ENCODE data around the gene DGKZ.

Gene DGKZ

DNA sequence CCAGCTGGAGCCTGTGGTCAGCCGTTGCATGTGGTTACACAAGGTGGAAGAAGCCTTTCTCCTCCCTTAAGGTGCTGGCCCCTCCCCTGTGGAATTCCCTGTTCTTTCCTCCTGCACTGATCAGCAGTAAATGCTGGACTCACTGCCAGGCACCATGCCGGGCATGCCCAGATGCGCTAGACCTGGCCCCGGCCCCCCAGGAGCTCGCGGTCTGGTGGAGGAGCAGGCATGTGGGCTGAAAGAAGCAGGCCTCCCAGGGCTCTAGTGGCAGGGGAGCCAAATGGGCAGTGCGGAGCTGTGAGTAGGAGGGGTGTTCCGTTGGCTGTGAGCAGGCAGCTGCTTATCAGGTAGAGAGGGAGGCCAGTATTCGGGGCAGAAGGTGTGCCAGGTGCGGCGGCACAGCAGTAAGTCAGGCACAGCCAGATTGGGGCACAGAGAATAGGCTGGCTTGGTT lies 10.2 kb downstream of the DGKZ start:
- H3K9me3 ChIP-seq (ENCODE audit: low read length), result no peaks in the 10 kb centered on the region
- H3K4me1 ChIP-seq (ENCODE audit: insufficient read depth, low read length), result peaks cover 16% of the 10 kb centered on the region
- H2AFZ ChIP-seq (ENCODE audit: low read depth, low read length), result no peak overlapping the region
- H3K27me3 ChIP-seq (ENCODE audit: insufficient read depth, low read length), result no peaks in the 10 kb centered on the region
- H3K4me3 ChIP-seq (ENCODE audit: low read length), result no peak overlapping the region
- no peaks in the 10 kb centered on the region for H3K36me3 ChIP-seq (ENCODE audit: insufficient read depth, low read length)

DNA sequence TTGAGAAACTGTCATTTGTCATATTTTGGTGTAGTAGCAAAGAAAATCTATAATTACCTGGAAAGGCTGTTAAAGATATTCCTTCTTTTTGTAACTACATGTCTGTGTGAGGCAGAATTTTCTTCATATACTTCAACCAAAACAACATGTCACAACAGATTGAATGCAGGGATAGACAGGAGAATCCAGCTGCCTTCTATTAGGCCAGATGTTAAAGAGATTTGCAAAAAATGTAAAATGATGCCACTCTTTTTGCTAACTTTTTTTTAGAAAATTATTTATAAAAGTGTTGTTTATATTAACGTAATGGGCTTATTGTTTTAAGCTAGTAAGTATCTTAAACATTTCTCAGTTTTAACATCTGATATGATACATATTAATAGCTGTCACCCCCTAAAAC lies 12.7 kb downstream of the DGKZ start:
- Histone ChIP-seq H2AFZ (ENCODE audit: low read depth, low read length) (no peak overlapping the region), H3K36me3 (ENCODE audit: insufficient read depth, low read length) (no peaks in the 10 kb centered on the region), H3K4me1 (ENCODE audit: insufficient read depth, low read length) (peaks cover 27% of the 10 kb centered on the region), H3K4me3 (ENCODE audit: low read length) (no peak overlapping the region), H3K27me3 (ENCODE audit: insufficient read depth, low read length) (no peaks in the 10 kb centered on the region), H3K9me3 (ENCODE audit: low read length) (no peaks in the 10 kb centered on the region)

DNA sequence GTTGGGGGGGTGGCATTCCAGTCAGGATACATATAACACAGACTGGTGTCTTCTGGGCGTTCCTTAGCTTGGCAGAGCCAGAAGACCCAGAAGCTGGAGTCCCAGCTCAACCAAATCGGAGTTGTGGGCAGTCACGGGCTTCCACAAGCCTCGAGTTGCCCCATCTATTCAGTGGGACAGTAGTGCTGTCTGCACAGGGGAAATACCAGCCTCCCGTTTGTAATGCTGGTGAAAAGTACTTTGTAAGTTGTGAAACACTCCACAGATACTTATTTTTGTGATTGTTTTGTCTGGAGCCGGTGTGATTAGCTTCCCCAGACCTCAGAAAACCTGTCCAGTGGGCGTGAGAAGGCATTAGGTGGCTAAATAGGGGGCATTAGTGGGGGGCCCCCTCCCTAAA lies 13.6 kb downstream of the DGKZ start:
- H3K4me3 ChIP-seq (ENCODE audit: low read length), result no peak overlapping the region
- H2AFZ ChIP-seq (ENCODE audit: low read depth, low read length), result no peak overlapping the region
- no peaks in the 10 kb centered on the region for H3K9me3 ChIP-seq (ENCODE audit: low read length)
- no peaks in the 10 kb centered on the region for H3K27me3 ChIP-seq (ENCODE audit: insufficient read depth, low read length)
- H3K36me3 ChIP-seq (ENCODE audit: insufficient read depth, low read length), result no peaks in the 10 kb centered on the region
- H3K4me1 ChIP-seq (ENCODE audit: insufficient read depth, low read length), result peaks cover 27% of the 10 kb centered on the region

DNA sequence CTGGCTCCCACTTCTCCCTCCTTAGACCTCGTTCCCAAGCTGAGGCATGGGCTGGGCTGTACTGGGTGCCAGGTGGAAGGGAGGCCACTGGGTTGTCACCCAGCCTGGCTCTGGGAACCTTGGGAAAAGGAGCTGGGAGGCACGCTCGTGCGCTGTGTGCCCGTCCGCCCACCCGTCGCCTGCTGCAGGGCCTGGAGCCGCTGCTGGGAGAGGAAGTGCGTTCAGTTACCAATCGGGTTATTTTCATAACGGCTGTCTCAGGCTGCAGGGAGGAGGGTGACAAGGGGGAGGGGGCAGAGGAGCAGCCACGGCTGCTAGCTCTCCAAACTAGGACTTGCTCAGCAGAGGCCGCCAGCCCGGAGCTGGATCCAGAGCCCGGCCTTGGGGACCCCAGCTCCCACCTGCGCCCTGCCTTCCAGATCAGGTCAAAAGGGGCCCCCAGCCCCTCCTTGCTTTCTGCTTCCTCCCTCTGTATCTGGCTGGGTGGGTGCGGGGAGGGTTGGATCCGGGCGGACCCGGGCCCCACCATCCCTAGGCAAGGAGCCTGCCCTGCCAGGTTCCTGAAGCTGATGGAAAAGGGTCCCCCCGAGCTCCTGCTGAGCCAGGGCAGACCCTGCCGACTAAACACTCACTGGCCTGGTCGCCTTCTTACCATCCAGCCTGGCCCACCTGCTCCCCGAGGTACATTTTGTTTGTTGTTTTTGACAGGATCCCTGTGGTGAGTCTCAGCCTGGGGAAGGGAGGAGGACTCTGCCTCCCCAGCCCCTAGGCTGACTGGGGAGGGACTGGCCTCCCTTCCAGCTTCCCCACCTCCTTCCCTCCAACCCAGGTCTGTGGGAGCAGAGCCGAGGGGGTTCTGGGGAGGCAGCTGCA lies 14.3 kb downstream of the DGKZ start:
- H3K4me3 ChIP-seq (ENCODE audit: low read length), result no peak overlapping the region
- H2AFZ ChIP-seq (ENCODE audit: low read depth, low read length), result no peak overlapping the region
- no peaks in the 10 kb centered on the region for H3K9me3 ChIP-seq (ENCODE audit: low read length)
- no peaks in the 10 kb centered on the region for H3K36me3 ChIP-seq (ENCODE audit: insufficient read depth, low read length)
- H3K27me3 ChIP-seq (ENCODE audit: insufficient read depth, low read length), result no peaks in the 10 kb centered on the region
- peaks cover 27% of the 10 kb centered on the region for H3K4me1 ChIP-seq (ENCODE audit: insufficient read depth, low read length)

DNA sequence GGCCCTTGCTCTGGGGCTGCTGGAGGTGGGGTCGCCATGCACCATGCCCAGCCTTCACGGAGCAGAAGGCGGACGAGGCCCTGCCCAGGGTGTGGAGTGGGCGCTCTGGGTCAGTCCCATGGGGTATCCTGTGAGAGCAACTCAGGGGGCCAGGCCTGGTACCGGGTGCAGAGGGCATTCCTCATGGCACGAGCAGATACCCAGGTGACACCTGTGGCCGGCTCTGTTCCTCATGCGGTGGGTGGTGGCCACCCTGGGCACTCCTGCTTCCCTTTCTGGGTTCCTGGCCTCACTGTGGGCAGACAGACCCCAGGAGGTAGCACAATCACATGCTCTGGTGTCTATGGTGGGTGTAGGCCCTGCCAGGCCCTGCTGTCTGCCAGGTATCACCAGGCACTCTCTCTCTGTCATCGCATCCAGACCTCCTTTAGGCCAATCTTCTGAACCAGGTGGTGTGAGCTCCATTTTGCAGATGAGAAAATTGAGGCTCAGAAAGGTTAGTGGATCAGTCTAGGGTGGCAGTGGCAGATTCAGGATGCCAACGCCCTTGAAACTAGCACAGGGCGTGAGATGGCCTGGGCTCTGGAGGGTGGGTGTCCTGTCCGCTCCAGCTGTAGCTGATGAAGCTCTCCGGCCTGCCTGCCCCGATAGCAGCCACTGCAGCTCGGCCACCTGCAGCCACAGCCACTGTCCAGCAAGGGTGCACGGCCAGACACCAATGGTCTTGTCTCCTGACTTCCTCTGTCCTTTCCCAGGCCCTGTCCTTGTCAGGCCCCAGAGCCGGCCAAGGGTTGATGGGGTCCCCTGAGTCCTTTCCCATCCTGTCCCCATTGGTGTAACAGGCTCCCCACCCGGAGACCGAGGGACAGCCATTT lies 15.1 kb downstream of the DGKZ start:
- Histone ChIP-seq H3K4me3 (ENCODE audit: low read length) (no peak overlapping the region), H2AFZ (ENCODE audit: low read depth, low read length) (no peak overlapping the region), H3K36me3 (ENCODE audit: insufficient read depth, low read length) (no peaks in the 10 kb centered on the region), H3K27me3 (ENCODE audit: insufficient read depth, low read length) (no peaks in the 10 kb centered on the region), H3K9me3 (ENCODE audit: low read length) (no peaks in the 10 kb centered on the region), H3K4me1 (ENCODE audit: insufficient read depth, low read length) (peaks cover 27% of the 10 kb centered on the region)

DNA sequence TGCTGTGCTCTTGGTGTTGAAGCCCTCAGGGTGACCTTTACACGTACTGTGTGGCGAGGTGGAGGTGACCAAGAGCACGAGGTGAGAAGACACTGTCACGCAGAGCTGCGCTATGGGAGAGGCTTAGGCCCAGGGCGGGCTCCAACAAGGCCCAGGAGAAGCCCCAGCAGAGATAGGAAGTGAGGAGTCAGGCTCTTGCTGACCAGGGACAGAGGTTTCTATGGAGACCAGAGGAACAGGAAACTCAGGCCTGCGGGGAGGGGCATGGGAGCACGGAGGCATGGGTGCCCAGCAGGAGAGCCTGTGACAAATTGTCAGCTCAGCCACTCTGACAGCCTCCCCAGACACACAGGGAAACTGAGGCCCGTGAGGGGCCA lies 15.8 kb downstream of the DGKZ start:
- H3K4me3 ChIP-seq (ENCODE audit: low read length), result no peak overlapping the region

DNA sequence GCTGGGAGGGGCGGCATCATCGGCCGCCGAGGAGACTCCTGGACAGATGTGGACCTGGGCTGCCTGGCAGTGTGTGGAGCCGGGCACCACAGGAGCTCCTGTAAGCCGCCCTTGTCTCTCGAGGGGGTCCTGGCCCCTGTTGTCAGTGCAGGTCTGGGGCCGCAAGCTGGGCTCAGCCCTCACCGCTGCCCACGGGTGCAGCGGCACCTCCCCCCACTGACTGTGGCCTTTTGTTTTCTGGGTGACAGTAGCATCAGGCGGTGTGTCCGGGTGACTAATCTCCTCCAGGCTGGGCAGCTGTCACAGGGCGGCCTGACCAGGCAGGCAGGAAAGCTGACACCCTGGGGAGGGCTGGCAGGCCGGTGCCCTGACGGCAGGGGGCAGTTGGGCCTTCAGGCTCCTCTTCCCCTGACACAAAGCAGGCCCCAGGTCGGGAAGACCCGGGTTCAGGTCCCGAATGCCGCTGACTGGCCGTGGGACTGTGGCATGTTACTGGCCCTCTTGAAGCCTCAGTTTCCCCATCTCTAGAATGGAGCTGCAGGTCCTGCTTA lies 16.3 kb downstream of the DGKZ start:
- Histone ChIP-seq H3K4me3 (ENCODE audit: low read length) (no peak overlapping the region), H3K4me1 (ENCODE audit: insufficient read depth, low read length) (peaks cover 27% of the 10 kb centered on the region), H3K9me3 (ENCODE audit: low read length) (no peaks in the 10 kb centered on the region), H3K36me3 (ENCODE audit: insufficient read depth, low read length) (peaks cover 2% of the 10 kb centered on the region), H3K27me3 (ENCODE audit: insufficient read depth, low read length) (no peaks in the 10 kb centered on the region), H2AFZ (ENCODE audit: low read depth, low read length) (no peak overlapping the region)

More for the DNA sequence above, 15.8 kb downstream of the DGKZ start:
- Histone ChIP-seq H2AFZ (ENCODE audit: low read depth, low read length) (no peak overlapping the region), H3K36me3 (ENCODE audit: insufficient read depth, low read length) (no peaks in the 10 kb centered on the region), H3K4me1 (ENCODE audit: insufficient read depth, low read length) (peaks cover 27% of the 10 kb centered on the region), H3K9me3 (ENCODE audit: low read length) (no peaks in the 10 kb centered on the region), H3K27me3 (ENCODE audit: insufficient read depth, low read length) (no peaks in the 10 kb centered on the region)

DNA sequence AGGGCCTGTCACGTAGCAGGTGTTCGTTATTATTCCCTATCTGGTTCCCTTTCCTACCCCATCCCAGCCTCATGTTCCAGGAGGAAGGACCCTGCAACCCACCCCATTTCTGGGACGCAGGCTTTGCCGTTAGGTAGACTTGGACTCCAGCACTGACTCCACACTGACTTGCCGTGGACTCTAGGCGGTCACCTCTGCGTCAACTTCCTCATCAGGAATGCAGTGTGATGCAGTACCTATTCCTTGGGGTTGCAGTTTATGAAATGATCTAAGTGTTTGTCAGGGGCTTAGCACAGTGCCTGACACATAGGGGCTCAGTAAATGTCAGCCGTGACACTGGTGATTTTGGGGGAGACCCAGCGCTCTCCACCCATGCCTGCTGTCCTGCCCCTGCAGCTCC lies 16.8 kb downstream of the DGKZ start:
- Histone ChIP-seq H2AFZ (ENCODE audit: low read depth, low read length) (no peak overlapping the region), H3K4me1 (ENCODE audit: insufficient read depth, low read length) (peaks cover 27% of the 10 kb centered on the region), H3K9me3 (ENCODE audit: low read length) (no peaks in the 10 kb centered on the region), H3K36me3 (ENCODE audit: insufficient read depth, low read length) (peaks cover 2% of the 10 kb centered on the region), H3K4me3 (ENCODE audit: low read length) (no peak overlapping the region), H3K27me3 (ENCODE audit: insufficient read depth, low read length) (no peaks in the 10 kb centered on the region)

DNA sequence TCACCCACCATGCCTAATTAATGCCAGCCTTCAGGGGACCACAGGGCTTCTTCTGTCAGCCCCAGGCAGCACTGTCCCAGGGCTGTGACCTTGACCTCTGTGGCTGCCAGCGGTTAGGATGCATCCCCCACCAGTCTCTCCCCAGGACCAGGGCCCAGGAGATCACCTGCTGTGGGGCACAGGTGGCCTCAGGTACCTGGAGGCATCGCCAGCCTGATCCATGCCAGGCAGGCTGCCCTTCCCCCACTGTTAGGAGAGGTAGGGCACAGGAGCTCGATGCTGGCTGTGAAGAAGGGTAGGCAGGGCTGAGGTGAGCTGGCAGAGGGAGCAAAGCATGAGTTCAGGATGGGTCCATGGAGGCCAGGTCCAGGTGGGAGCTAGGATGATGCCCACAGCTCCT lies 17.5 kb downstream of the DGKZ start:
- no peaks in the 10 kb centered on the region for H3K27me3 ChIP-seq (ENCODE audit: insufficient read depth, low read length)

DNA sequence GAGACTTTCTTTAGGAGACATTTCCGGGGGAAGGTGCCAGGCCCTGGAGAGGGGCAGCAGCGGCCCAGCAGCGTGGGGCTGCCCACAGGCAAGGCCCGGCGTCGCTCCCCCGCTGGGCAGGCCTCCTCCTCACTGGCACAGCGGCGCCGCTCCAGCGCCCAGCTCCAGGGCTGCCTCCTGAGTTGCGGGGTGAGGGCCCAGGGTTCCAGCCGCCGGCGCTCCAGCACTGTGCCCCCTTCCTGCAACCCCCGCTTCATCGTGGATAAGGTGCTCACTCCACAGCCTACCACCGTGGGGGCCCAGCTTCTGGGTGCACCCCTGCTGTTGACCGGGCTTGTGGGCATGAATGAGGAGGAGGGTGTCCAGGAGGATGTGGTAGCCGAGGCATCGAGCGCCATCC lies 19.0 kb downstream of the DGKZ start:
- H3K4me3 ChIP-seq (ENCODE audit: low read length), result no peak overlapping the region

More for the DNA sequence above, 17.5 kb downstream of the DGKZ start:
- H3K4me1 ChIP-seq (ENCODE audit: insufficient read depth, low read length), result peaks cover 27% of the 10 kb centered on the region
- peaks cover 2% of the 10 kb centered on the region for H3K36me3 ChIP-seq (ENCODE audit: insufficient read depth, low read length)
- no peak overlapping the region for H3K4me3 ChIP-seq (ENCODE audit: low read length)
- no peaks in the 10 kb centered on the region for H3K9me3 ChIP-seq (ENCODE audit: low read length)
- no peak overlapping the region for H2AFZ ChIP-seq (ENCODE audit: low read depth, low read length)

DNA sequence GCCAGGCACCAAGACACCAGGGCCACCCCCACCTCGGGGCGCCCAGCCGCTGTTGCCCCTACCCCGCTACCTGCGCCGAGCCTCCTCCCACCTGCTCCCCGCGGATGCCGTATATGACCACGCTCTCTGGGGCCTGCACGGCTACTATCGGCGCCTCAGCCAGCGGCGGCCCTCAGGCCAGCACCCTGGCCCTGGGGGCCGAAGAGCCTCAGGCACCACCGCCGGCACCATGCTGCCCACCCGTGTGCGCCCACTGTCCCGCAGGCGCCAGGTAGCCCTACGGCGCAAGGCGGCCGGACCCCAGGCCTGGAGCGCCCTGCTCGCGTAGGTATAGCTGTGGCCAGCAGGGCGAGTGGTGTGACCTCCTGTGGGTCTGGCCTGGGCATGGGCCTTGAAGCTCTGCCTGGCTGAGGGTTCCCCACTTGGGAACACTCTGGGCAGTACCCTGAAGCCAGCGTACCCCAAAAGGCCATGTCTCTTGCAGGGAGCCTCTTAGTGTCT lies 19.4 kb downstream of the DGKZ start:
- Histone ChIP-seq H3K4me3 (ENCODE audit: low read length) (no peak overlapping the region), H3K4me1 (ENCODE audit: insufficient read depth, low read length) (peaks cover 19% of the 10 kb centered on the region)

More for the DNA sequence above, 19.0 kb downstream of the DGKZ start:
- no peaks in the 10 kb centered on the region for H3K27me3 ChIP-seq (ENCODE audit: insufficient read depth, low read length)
- no peak overlapping the region for H2AFZ ChIP-seq (ENCODE audit: low read depth, low read length)
- H3K9me3 ChIP-seq (ENCODE audit: low read length), result no peaks in the 10 kb centered on the region
- H3K4me1 ChIP-seq (ENCODE audit: insufficient read depth, low read length), result peaks cover 23% of the 10 kb centered on the region
- H3K36me3 ChIP-seq (ENCODE audit: insufficient read depth, low read length), result peaks cover 2% of the 10 kb centered on the region

DNA sequence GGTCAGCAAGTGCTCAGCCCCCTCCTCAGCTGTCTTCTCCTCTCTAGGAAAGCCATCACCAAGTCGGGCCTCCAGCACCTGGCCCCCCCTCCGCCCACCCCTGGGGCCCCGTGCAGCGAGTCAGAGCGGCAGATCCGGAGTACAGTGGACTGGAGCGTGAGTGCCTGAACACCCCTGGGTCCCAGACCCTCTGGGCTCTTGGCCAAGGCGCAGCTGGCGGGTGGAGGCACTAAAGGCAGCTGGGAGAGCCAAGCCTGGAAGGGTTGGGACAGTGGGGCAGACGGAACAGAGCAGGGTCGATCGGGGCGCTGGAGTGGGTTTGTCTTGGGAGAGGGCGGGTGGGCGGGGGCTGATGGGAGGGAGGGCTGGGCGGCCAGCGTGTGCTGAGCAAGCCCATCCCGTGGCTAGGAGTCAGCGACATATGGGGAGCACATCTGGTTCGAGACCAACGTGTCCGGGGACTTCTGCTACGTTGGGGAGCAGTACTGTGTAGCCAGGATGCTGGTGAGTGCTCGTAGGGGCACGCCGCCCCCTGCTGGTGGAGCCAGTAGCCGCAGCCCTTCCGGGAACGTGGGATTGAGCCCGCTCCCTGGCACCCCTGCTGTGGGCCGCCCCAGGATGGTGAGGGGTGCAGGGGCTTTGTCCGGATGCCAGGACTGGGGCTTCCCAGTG lies 20.1 kb downstream of the DGKZ start:
- Histone ChIP-seq H3K4me1 (ENCODE audit: insufficient read depth, low read length) (peaks cover 12% of the 10 kb centered on the region), H3K9me3 (ENCODE audit: low read length) (no peaks in the 10 kb centered on the region), H3K4me3 (ENCODE audit: low read length) (no peak overlapping the region), H3K27me3 (ENCODE audit: insufficient read depth, low read length) (no peaks in the 10 kb centered on the region), H2AFZ (ENCODE audit: low read depth, low read length) (no peak overlapping the region), H3K36me3 (ENCODE audit: insufficient read depth, low read length) (peaks cover 2% of the 10 kb centered on the region)

More for the DNA sequence above, 19.4 kb downstream of the DGKZ start:
- no peak overlapping the region for H2AFZ ChIP-seq (ENCODE audit: low read depth, low read length)
- H3K36me3 ChIP-seq (ENCODE audit: insufficient read depth, low read length), result peaks cover 2% of the 10 kb centered on the region
- no peaks in the 10 kb centered on the region for H3K9me3 ChIP-seq (ENCODE audit: low read length)
- H3K27me3 ChIP-seq (ENCODE audit: insufficient read depth, low read length), result no peaks in the 10 kb centered on the region

Measured in neuron (in vitro differentiated cells).